DMS 273 (cell line): Measurements from ENCODE around the gene SELENOW.
"Not testable (repeated sequence)": the region's sequence is repeated elsewhere in the genome, so short reads cannot be mapped to it uniquely, and the experiment has no call there.

Experiments
- DNase-seq: peaks from one replicate; lab custom pipeline; 2025; ENCODE audit not compliant: unreplicated experiment; lab: John Stamatoyannopoulos, UW

SELENOW gene

DNA sequence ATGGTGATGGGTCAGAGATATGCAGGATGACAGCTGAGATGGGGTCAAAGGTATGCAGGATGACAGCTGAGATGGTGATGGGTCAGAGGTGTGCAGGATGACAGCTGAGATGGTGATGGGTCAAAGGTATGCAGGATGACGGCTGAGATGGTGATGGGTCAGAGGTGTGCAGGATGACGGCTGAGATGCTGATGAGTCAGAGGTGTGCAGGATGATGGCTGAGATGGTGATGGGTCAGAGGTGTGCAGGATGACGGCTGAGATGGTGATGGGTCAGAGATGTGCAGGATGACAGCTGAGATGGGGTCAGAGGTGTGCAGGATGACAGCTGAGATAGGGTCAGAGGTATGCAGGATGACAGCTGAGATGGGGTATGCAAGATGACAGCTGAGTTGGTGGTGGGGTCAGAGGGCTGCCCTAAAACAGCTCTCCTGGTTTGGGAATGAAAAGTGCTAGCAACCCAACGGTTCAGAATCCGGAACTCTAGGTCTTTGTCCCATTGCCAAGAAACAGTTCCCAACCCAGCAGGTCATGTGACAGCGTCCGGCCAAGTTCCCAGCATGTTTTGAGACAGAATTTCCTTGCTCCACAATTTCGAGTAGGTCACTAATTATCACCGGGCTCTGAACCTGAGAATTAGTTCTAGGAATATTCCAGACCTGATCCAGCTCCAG is 3.2 kb downstream of the SELENOW start:
- DNase-seq, result no peak

DNA sequence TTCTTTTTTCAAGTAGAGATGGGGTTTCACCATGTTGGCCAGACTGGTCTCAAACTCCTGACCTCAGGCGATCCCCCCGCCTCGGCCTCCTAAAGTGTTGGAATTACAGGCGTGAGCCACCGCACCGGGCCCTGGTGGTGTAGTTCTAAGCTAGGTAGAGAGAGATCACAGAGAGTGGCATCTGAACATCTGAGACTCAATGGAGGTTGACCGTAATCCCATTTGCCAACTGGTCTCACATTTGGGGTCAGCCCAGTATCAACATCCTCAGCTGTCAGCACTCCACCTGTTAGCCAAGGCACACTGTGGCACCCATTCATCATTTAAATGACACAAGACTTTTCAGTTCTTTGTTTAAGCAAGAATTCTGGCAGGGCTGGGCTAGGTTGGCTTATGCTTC is 8.1 kb downstream of the SELENOW start:
- DNase-seq, result no peak

DNA sequence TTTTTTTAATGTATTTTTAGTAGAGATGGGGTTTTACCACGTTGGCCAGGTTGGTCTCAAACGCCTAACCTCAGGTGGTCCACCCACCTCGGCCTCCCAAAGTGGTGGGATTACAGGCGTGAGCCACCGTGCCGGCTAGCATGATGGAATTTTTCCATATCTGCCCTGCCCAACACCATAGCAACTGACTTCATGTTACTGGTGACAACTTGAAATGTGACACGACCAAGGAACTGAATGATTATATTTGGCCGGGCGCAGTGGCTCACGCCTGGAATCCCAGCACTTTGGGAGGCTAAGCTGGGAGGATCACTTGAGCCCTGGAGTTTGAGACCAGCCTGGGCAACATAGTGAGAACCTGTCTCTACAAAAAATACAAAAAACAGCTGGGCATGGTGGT is 8.8 kb downstream of the SELENOW start:
- DNase-seq, result not testable (repeated sequence)

DNA sequence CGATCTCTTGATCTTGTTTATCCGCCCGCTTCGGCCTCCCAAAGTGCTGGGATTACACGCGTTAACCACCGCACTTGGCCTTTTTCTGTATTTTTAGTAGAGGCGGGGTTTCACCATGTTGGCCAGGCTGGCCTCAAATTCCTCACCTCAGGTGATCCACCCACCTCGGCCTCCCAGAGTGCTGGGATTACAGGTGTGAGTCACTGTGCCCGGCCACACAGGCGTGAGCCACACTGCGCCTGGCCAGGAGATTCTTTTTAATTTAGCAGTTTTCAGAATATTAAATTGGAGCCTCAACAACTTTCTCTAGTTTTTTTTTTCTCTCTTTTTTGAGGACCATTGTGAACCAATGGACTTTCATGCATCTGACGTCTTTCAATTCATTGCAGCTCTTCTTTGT is 11.3 kb downstream of the SELENOW start:
- not testable (repeated sequence) for DNase-seq

DNA sequence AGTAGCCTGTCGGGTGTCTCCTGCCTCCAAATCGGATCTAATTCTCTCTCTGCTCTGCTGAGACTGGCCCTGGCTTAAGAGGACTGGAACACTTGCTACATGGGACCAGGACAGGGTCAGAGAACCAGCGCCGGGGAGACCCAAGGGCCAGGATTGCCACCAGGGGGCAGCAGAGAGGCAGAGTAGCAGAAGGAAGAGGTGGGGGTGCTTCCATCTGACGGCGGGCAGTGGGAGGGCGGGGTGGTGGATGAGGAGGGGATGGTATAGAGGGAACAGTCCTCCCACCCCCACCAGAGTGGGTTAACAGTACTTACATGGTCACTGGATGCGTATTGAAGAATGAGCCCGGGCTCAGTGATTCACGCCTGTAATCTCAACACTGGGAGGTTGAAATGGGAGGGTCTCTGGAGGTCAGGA is 11.9 kb downstream of the SELENOW start:
- DNase-seq, result peak; percentile 92

DNA sequence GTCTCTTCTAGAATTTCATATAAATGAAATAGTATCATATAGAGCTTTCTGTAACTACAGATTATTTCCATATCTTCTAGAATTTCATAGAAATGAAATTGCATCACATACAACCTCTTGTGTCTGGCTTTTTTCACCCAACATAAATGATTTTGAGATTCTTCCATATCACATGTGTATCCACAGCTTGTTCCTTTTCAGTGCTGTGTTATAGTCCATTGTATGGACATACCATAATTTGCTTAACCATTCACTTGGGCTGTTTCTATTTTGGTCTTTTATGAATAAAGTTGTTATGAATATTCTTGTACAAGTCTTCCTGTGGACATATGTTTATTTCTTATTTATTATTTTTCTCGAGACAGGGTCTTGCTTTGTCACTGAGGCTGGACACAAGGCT is 14.1 kb downstream of the SELENOW start:
- no peak for DNase-seq

DNA sequence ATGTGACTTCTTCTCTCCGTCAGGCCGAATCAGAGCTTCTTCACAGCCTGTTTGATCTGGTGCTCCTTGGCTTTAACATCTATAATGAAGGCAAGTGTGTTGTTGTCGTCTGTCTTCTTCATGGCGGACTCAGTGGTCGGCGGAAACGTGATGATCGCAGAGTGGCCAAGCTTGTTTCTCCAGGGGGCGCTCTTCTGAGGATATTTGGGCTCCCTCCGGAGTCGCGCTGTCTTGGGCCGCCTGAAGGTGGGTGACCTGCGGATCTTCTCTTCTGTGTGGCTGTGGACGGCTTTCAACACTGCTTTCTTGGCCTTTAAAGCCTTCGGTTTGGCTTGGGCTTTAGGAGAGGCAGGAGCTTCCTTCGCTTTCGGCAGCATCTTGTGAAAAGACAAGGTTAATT is 16.0 kb downstream of the SELENOW start:
- no peak for DNase-seq

DNA sequence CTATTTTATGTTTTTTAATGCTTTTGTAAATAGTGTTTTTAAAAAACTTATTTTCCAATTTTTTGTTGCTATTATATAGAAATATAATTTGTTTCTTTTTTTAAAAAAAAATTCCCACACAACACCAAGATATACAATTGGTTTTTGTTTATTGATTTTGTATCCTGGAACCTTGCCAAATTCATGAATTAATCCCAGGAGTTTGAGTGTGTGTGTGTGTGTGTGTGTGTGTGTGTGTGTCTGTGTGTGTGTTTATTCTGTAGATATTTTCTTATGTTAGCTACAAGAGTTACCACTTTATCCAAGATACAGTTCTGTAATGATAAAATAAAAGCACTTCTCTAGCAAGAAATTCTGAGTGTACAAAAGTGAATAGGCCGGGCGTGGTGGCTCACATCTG is 18.3 kb downstream of the SELENOW start:
- DNase-seq, result no peak

DNA sequence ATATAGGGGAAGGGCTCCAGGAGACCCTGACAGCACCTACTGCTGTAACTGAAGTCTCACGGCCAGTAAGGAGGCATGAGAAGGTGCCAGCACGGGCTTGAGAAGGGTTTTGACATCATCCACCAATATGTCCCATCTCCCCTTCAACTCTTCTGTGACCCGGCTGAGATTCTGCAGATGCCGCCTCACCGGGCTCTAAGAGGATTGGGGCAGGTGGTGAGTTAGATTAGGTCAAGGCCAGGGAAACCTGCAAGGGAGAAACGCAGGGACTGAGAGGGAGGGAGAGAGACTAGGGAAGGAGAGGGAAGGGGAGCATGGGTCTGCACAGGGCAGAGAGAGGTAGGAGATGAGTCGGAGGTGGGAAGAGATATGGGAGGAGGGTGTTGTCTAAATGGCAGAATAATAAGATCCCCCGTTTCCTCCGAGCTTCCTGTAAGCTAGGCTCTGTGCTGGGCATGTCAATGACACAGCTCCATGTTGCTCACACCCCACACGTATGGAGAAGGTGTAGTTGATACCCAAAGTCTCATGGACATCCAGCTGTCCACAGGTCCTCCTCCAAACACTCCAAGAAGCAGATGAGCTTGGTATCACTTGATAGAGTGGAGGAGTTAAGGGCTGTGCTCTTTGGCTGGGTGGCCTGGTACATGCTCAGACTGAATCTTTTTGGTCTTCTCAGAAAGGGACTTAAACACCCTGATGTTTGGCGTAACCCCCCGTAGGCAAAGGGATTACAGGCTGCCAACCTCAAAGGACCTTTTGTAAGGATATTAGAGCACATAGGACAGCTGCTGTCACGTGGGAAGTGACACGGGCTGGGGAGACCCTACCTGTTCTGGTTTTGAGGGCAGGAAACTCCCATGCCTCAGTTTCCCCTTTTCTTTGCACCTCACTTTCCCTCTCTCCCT is 19.7 kb downstream of the SELENOW start:
- DNase-seq, result no peak

DNA sequence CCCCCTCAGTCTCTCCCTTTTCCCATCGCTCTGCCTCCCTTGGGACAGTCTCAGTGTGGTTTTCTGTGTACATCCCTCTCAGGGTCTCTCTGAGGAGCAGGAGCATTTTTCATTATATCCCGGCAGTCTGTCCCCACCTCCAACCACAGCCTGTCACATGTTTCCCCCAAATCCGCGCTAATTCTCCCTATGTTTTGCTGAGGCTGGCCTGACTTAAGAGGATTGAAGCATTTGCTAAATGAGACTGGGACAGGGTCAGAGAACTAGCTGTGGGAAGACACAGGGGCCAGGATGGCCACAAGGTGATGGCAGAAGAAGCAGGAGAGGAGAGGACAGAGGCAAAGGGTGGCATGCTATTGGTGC is 20.4 kb downstream of the SELENOW start:
- no peak for DNase-seq

DNA sequence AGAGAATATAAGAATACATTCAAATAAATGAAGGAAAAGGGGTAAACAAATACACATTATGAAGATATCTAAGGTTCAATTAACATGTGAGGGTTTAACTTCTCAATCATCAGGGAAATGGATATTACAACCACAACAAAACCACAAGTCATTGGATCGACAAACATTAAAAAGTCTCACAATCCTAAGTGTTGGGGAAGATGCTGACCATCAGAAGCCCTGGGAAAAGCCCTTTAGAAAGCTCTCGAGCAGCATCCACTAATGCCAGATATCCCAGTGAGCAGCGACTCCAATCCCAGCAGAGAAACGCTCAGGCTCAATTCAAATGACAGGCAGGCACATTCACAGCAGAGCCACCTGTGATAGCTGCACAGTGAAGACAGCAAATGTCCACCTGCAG is 22.8 kb downstream of the SELENOW start:
- no peak for DNase-seq

DNA sequence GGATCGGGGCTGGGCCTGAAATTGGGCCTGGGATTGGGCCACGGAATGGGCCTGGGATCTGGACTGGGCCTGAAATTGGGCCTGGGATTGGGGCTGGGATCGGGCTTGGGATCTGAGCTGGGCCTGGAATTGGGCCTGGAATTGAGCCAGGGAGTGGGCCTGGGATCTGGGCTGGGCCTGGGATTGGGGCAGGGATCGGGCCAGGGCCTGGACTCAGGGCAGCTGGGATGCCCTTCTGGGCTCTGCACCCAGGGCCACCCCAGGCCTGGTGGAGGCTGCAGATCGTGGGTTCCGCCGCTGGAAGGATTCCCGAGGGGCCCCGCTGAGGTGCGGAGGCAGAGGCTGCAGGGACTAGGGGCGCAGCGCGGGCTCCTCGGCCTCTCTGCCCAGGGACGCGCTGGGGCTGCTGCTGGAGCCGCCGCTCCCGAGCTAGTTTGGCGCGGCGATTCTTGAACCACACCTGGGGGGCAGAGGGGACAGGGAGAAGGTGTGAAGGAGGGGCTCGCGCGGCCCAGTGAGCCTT is 24.1 kb downstream of the SELENOW start:
- no peak for DNase-seq

DNA sequence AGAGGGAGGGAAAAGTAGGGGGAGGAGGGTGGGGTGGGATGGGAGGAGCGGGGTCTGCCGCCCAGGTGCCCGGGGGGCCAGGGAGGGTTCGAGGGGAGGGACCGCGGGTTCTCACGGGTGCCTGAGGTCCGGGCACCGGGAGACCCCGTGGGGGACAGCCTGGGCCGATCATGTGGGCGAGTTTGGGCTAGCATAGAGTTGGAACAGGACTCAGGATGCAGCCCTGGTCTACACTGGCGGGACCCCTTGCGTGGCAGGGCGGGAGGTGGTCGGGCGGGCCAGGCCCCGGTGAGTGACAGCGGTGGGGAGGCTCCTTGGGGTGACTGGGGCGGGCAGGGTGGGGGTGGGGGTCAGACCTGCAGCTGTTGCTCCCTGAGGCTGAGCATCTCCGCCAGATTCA is 24.6 kb downstream of the SELENOW start:
- DNase-seq, result not testable (repeated sequence)

DNA sequence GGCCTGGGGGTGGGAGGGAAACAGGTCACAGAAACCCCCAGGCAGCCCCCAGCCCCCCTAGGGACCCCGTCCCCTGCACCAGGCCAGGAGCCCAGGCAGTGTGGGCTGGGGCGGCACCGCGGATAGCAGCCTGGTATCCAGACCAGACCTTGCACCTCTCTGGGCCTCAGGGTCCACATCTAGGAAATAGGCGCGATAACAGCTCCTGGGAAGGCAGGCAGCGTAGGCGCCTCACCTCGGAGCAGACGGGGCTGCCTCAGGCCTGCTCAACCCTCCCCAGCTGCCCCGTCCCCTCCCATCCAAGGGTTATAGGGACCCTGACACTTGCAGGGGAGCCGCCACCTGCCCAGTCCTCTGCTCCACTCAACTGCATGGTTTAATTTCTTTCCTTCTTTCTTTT is 25.2 kb downstream of the SELENOW start:
- DNase-seq, result not testable (repeated sequence)

DNA sequence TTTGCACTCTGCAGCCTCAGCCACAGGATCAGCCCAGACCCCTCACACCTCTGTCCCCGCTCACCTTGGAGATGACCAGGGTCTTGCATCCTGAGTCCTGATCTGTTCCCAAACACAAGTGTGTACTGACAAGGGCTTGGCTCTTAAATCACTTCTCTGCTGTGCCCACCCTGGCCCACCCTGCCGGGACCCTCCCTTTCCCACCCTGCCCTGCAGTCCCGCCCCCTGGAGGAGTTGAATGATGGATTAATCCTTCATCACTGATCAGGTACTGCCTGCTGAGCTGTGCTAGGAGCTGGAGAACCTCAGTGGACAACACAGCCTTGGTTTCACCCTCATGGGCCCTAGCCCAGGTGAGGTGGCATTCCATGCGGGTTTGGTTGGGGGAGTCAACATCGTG is 25.9 kb downstream of the SELENOW start, which contains the start of gene TPRX1:
Gene TPRX1 (minus strand): TSS at position 101 of the 400 bp plus-strand sequence. CDS start 12 bp downstream, at position 89.
- not testable (repeated sequence) for DNase-seq

DNA sequence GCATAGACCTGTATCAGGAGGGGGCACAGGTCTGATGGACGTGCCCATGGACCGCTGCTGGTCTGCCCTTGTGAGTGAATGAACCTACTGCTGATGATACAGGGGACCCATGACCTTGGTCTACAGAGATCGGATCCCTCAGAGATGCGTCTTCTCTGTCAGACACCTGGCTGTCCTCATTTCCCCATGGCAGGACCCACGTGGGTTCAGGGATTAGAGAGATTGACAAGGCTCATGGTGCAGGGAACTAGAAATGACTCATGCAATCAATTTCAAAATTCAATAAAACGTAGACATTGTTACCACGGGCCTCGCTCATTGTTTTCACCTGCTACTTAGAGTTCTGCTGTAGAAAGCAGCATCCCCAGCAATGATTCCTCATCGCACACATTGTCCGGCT is 26.8 kb downstream of the SELENOW start:
- no peak for DNase-seq

DNA sequence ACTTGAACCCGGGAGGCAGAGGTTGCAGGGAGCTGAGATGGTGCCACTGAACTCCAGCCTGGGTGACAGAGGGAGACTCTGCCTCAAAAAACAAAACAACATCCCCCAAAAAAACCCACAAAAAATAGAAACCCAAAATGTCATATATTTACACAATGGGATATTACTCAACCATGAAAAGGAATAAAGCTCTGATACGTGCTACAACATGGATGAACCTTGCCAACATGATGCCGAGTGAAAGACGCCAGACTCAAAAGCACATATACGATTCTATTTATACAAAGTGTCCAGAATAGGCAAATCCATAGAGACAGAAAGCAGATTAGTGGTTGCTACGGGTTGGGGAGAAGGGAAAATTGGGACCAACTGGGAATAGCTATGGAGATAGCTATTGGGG is 27.9 kb downstream of the SELENOW start:
- no peak for DNase-seq

DNA sequence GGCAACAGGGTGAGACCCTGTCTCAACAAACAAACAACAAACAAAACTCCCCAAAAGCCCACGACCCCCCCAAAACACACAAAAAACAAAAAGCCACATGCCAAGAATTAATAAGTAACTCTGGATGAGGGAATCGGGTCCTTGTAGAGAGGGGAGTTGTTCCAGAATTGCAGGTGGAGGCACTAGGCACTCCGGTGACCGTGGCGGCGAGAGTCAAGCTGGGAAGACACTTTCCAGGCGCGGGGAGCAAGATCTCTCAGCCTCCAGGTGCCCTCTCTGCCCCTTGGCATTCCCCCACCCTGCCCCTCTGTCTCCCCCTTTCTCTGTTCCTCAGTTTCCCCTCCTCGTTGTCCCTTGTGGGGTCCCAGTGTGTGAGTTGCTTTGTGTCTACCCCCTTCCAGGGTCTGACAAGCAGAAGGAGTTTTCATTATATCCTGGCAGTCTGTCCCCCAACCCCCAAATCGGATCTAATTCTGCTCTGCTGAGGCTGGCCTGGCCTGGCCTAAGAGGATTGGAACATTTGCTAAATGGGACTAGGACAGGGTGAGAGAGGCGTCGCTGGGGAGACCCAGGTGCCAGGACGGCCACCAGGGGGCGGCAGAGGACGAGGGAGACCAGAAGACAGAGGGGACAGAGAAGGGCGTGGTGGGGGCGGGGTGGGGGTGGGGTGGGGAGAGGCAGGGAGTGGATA is 34.9 kb downstream of the SELENOW start:
- DNase-seq, result peak; percentile 92

DNA sequence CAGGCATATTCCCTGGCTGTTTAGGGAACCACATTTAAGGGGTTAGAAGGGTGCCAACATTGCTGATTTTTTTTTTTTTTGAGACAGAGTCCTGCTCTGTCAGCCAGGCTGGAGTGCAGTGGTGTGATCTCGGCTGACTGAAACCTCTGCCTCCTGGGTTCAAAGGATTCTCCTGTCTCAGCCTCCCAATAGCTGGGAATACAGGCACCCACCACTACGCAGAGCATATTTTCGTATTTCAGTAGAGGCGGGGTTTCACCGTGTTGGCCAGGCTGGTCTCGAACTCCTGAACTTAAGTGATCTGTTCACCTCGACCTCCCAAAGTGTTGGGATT is 35.5 kb downstream of the SELENOW start:
- DNase-seq, result no peak

DNA sequence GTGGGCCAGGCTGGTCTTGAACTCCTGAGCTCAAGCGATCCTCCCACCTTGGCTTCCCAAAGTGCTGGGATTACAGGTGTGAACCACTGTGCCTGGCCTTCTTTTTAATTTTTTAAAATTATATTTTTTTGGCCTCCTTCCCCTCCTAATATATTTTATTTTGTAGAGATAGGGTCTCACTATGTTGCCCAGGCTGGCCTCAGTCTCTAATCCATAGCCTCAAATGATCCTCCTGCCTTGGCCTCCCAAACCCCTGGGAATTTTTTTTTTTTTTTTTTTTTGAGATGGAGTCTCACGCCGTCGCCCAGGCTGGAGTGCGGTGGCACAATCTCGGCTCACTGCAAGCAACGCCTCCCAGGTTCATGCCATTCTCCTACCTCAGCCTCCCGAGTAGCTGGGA is 37.8 kb downstream of the SELENOW start:
- DNase-seq, result not testable (repeated sequence)

DNA sequence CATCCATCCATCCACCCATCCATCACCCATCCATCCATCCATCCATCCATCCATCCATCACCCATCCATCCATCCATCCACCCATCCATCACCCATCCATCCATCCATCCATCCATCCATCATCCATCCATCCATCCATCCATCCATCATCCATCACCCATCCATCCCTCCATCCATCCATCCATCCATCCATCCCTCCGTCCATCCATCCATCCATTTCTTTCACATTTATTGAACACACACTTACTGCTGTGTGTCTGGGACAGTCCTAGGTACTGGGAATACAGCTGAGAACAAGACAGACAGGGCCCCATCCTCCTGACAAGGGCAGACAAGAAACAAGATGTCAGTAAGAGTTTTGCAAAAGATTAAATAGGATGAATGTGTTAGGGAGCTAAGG is 39.7 kb downstream of the SELENOW start:
- not testable (repeated sequence) for DNase-seq

DNA sequence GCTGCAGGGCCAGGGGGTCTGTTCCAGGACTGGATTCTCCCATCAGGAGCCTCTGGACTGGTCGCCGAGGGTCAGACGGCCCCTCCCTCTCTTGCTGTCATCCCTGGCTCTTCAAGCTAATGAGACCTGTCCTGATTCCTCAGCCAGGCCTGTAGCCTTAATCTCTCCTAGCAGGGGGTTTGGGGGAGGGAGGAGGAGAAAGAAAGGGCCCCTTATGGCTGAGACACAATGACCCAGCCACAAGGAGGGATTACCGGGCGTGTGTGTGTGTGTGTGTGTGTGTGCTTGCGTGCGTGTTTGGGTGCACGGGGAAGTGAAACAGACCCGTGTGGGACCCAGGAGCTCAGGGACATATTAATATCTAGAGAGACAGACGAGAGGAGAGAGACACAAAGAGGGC is 41.4 kb downstream of the SELENOW start:
- DNase-seq, result no peak
